B cell (primary cell): Measurements from ENCODE around the gene PANK1. TPM values are rescaled to one million over a fixed set of nuclear protein-coding genes. Genes with fewer than 3 reads are reported as not detected.

Source experiments
- ATAC-seq: fragments of 200-7000 bp; cut with Tn5 transposase; one replicate; pipeline ENCODE4 v1.10.0; 2021; ENCODE audit warnings: low read depth, mild to moderate bottlenecking, moderate number of reproducible peaks, moderate library complexity
- CTCF ChIA-PET: fragments of 350-600 bp; sonication (Branson Sonifier 250); formaldehyde crosslinking; loops from one replicate; lab custom pipeline; 2021; ENCODE audit warnings: antibody characterized with exemption, inconsistent platforms; lab: Charles Lee
- POLR2A ChIA-PET: fragments of 350-600 bp; sonication (Branson Sonifier 250); formaldehyde crosslinking; loops from one replicate; lab custom pipeline; 2021; ENCODE audit warnings: antibody characterized with exemption; lab: Charles Lee
- DNase-seq: peaks from one replicate; pipeline ENCODE4 v3.0.0; 2013
- H2AFZ ChIP-seq: 2 replicates; pipeline ENCODE4 v1.6.1; 2012; ENCODE audit warnings: mild to moderate bottlenecking, low read depth, low read length; ENCODE audit not compliant: insufficient read depth, poor library complexity, severe bottlenecking
- H3K27ac ChIP-seq, 2 donors: 1 replicate in 1 of 2; 2 replicates in 1 of 2; pipeline ENCODE4 v1.5.1; 2012 to 2013; ENCODE audit warnings: low read length in 2 of 2, mild to moderate bottlenecking in 2 of 2, moderate library complexity in 1 of 2
- H3K27me3 ChIP-seq, 4 experiments: fragments of 200-600 bp in 1 of 4; sonication (generic) in 1 of 4; replicated peaks in 1 of 4; 1 replicate in 2 of 4; 2 replicates in 2 of 4; pipeline versions ENCODE4 v1.6.1 to v1.7.0; 2013 to 2016; ENCODE audit warnings: low read length in 3 of 4, mild to moderate bottlenecking in 2 of 4, mixed read lengths in 1 of 4, moderate library complexity in 1 of 4; ENCODE audit not compliant: insufficient read depth in 4 of 4, control insufficient read depth in 3 of 4; ENCODE audit errors: control extremely low read depth in 1 of 4
- H3K36me3 ChIP-seq, 2 experiments: replicated peaks in 1 of 2; 1 replicate in 1 of 2; 2 replicates in 1 of 2; pipeline versions ENCODE4 v1.6.1 to v1.7.1; 2013; ENCODE audit warnings: low read length in 1 of 2; ENCODE audit not compliant: insufficient read depth in 2 of 2, control insufficient read depth in 1 of 2; ENCODE audit errors: control extremely low read depth in 1 of 2, extremely low read depth in 1 of 2
- H3K4me1 ChIP-seq, 2 donors: fragments of 200-600 bp in 1 of 2; sonication (generic) in 1 of 2; 1 replicate in 1 of 2; 2 replicates in 1 of 2; pipeline versions ENCODE4 v1.5.1 to v1.6.1; 2013 to 2017; ENCODE audit warnings: low read length in 2 of 2; ENCODE audit not compliant: control insufficient read depth in 2 of 2, insufficient read depth in 2 of 2
- H3K4me2 ChIP-seq: replicated peaks from 2 replicates; pipeline ENCODE3; 2012; ENCODE audit warnings: mild to moderate bottlenecking, low read depth, low read length; ENCODE audit not compliant: poor library complexity, severe bottlenecking
- H3K4me3 ChIP-seq, 5 experiments: fragments of 200-600 bp in 1 of 5; sonication (generic) in 1 of 5; 1 replicate in 3 of 5; 2 replicates in 2 of 5; pipeline versions ENCODE4 v1.5.1 to v1.7.0; 2011 to 2016; ENCODE audit warnings: low read length in 4 of 5, mild to moderate bottlenecking in 4 of 5, low read depth in 2 of 5, control low read depth in 1 of 5, moderate library complexity in 1 of 5; ENCODE audit not compliant: insufficient read depth in 1 of 5; ENCODE audit errors: control extremely low read depth in 1 of 5, extremely low read depth in 1 of 5
- H3K79me2 ChIP-seq: fragments of 200-600 bp; sonication (generic); one replicate; pipeline ENCODE4 v1.6.0; 2016; ENCODE audit warnings: low read length; ENCODE audit not compliant: control insufficient read depth, insufficient read depth
- H3K9ac ChIP-seq: fragments of 200-600 bp; sonication (generic); 2 replicates; pipeline ENCODE4 v1.6.1; 2017; ENCODE audit warnings: mild to moderate bottlenecking, low read length, moderate library complexity
- H3K9me3 ChIP-seq, 3 donors: one replicate each; pipeline versions ENCODE4 v1.6.1 to v1.7.1; 2013; ENCODE audit warnings: low read length in 2 of 3; ENCODE audit not compliant: control insufficient read depth in 2 of 3, insufficient read depth in 1 of 3; ENCODE audit errors: control extremely low read depth in 1 of 3
- H4K20me1 ChIP-seq: 2 replicates; pipeline ENCODE4 v1.6.0; 2012; ENCODE audit warnings: mild to moderate bottlenecking, low read length; ENCODE audit not compliant: insufficient read depth, control insufficient read depth, poor library complexity, severe bottlenecking
- H3K27ac Mint-ChIP-seq: one replicate; pipeline ENCODE4 v1.8.0; 2021; ENCODE audit warnings: mixed read lengths
- H3K27me3 Mint-ChIP-seq: one replicate; pipeline ENCODE4 v1.8.0; 2021; ENCODE audit warnings: mixed read lengths
- H3K4me1 Mint-ChIP-seq: one replicate; pipeline ENCODE4 v1.8.0; 2021; ENCODE audit warnings: mixed read lengths
- H3K4me3 Mint-ChIP-seq: one replicate; pipeline ENCODE4 v1.8.0; 2021; ENCODE audit warnings: mixed read lengths
- H3K9me3 Mint-ChIP-seq: one replicate; pipeline ENCODE4 v1.8.0; 2022; ENCODE audit warnings: mixed read lengths; ENCODE audit not compliant: insufficient read depth
- CTCF ChIP-seq: fragments of 200-600 bp; IDR thresholded peaks from one replicate; pipeline ENCODE4 v1.8.0; 2022; ENCODE audit warnings: antibody characterized with exemption, mild to moderate bottlenecking
- EZH2 ChIP-seq: IDR thresholded peaks from 2 replicates; pipeline ENCODE4 v1.6.1; 2012; ENCODE audit warnings: borderline replicate concordance, low read depth, mild to moderate bottlenecking, moderate library complexity, low read length; ENCODE audit not compliant: insufficient read depth, poor library complexity, severe bottlenecking
- WGBS: methylation state at CpG from one replicate; pipeline ENCODE4 v1.1.5; 2013; ENCODE audit warnings: missing lambda C conversion rate; ENCODE audit not compliant: insufficient coverage; 5-methylcytosine and 5-hydroxymethylcytosine counted together
- intact Hi-C: fragments of 100-400 bp; cut with micrococcal nuclease; formaldehyde crosslinking; loops from one replicate; pipeline ENCODE4 v1.10.0; 2022
- polyA plus RNA-seq: library from polyadenylated mRNA; depleted of rRNA; stranded (reverse); fragments of >200 nt; gene quantifications from 2 replicates; pipeline ENCODE4 v1.2.3, GENCODE V29; 2012
- total RNA-seq, 2 donors: library from RNA; stranded (reverse); fragments of 120-200 nt in 1 of 2; gene quantifications; 1 replicate in 1 of 2; 2 replicates in 1 of 2; pipeline versions ENCODE4 v1.2.3 to v1.2.4, GENCODE V29; 2013 to 2022

PANK1 gene
- total and polyA plus RNA-seq, 2 donors (not counting 1 experiment from before 2014, with no cell fraction given), result 0.31 to 2.9 TPM

- no peak for DNase-seq
These were observed 35.2 kb downstream of the PANK1 start for GRCh38 chr10:89609833-89610346.

DNA sequence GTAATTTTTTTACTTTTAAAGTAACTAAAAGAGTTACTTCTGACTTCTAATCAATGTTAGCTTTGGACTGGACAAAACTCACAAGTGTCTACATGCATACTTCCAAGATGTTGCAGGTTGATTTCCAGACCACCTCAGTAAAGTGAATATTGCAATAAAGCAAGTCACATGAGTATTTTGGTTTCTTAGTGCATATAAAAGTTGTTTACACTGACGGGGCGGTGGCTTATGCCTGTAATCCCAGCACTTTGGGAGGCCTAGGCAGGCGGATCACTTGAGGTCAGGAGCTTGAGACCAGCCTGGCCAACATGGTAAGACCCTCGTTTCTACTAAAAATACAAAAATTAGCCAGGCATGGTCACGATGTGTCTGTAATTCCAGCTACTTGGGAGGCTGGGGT, 40.8 kb downstream of the PANK1 start:
- H3K4me1 ChIP-seq, result no peaks in the 10 kb centered on the region
- no peak overlapping the region for H3K9ac ChIP-seq
- Mint-ChIP-seq H3K4me3 (no peak overlapping the region), H3K9me3 (no peaks in the 10 kb centered on the region), H3K27ac (no peak overlapping the region), H3K4me1 (peaks cover 2% of the 10 kb centered on the region), H3K27me3 (no peaks in the 10 kb centered on the region)
- ATAC-seq (no peak), DNase-seq (no peak)
- H3K79me2 ChIP-seq, result no peaks in the 10 kb centered on the region
- no peaks in the 10 kb centered on the region for H4K20me1 ChIP-seq
- ChIA-PET CTCF (no interaction called here), POLR2A (no interaction called here)
- H3K27ac ChIP-seq, result no peak overlapping the region
- H3K4me3 ChIP-seq, result no peak overlapping the region
- H3K9me3 ChIP-seq, result no peaks in the 10 kb centered on the region
- intact Hi-C loops, result no loop called here
- 100% methylated on average over 5 of the region's 5 CpGs for WGBS
- H3K36me3 ChIP-seq, result peaks cover 0 to 1% of the 10 kb centered on the region in 2 experiments
- no peak for TF ChIP-seq CTCF
- no peak for TF ChIP-seq EZH2
- H3K27me3 ChIP-seq, result no peaks in the 10 kb centered on the region
- H2AFZ ChIP-seq, result no peak overlapping the region
- no peak overlapping the region for H3K4me2 ChIP-seq

More at GRCh38 chr10:89609833-89610346, 35.2 kb downstream of the PANK1 start:
- 43% methylated on average over 1 of the region's 2 CpGs for WGBS
- H3K36me3 ChIP-seq, result peaks cover 0 to 1% of the 10 kb centered on the region in 2 experiments
- H3K27ac ChIP-seq, result no peak overlapping the region
- no peaks in the 10 kb centered on the region for H3K27me3 ChIP-seq
- no peaks in the 10 kb centered on the region for H3K79me2 ChIP-seq
- ChIA-PET POLR2A (no interaction called here), CTCF (no interaction called here)
- H3K9me3 ChIP-seq, result no peaks in the 10 kb centered on the region
- TF ChIP-seq CTCF (no peak), EZH2 (no peak)
- H3K4me1 ChIP-seq, result no peaks in the 10 kb centered on the region
- no peaks in the 10 kb centered on the region for H4K20me1 ChIP-seq
- Mint-ChIP-seq H3K27ac (no peak overlapping the region), H3K4me1 (no peaks in the 10 kb centered on the region), H3K27me3 (no peaks in the 10 kb centered on the region), H3K9me3 (no peaks in the 10 kb centered on the region), H3K4me3 (no peak overlapping the region)
- H3K9ac ChIP-seq, result no peak overlapping the region
- H3K4me2 ChIP-seq, result no peak overlapping the region
- intact Hi-C loops, result no loop called here
- H2AFZ ChIP-seq, result no peak overlapping the region
- no peak overlapping the region for H3K4me3 ChIP-seq
- no peak for ATAC-seq
